ENCODE data around the gene THRA.

- TF ChIP-seq ZFX (IDR thresholded peaks at IDR 0.05) = no peak
- TF ChIP-seq CTCF (conservative IDR thresholded peaks at IDR 0.05) = peak; percentile 62; the same call in 1 of the 2 replicates
Observed at GRCh38 chr17:40075942-40076498, 13.3 kb downstream of the THRA start.

All from C4-2B (cell line).